Trophoblast cell (in vitro differentiated cells and primary cell): ENCODE data around the gene NDST4.
A peak's percentile ranks its signal among the peaks of the same experiment; 100 is the strongest.

Experiments
- DNase-seq, 2 donors: peaks; one replicate each; pipeline ENCODE4 v3.0.0-alpha.2; 2016
- H2AFZ ChIP-seq: 2 replicates; pipeline ENCODE4 v1.6.1; 2013; ENCODE audit warnings: low read length, moderate library complexity, mild to moderate bottlenecking; ENCODE audit not compliant: insufficient read depth, poor library complexity
- H2AK5ac ChIP-seq: 2 replicates; pipeline ENCODE4 v1.6.1; 2013; ENCODE audit warnings: mild to moderate bottlenecking, low read length
- H2BK120ac ChIP-seq: 2 replicates; pipeline ENCODE4 v1.6.1; 2013; ENCODE audit warnings: low read length, mild to moderate bottlenecking, moderate library complexity; ENCODE audit not compliant: insufficient read depth, poor library complexity
- H2BK12ac ChIP-seq: 2 replicates; pipeline ENCODE4 v1.6.1; 2013; ENCODE audit warnings: mild to moderate bottlenecking, low read length, moderate library complexity
- H2BK5ac ChIP-seq: 2 replicates; pipeline ENCODE4 v1.6.1; 2013; ENCODE audit warnings: low read length, low read depth, moderate library complexity, mild to moderate bottlenecking; ENCODE audit not compliant: poor library complexity
- H3K14ac ChIP-seq: 2 replicates; pipeline ENCODE4 v1.6.1; 2013; ENCODE audit warnings: mild to moderate bottlenecking, low read length
- H3K18ac ChIP-seq: 2 replicates; pipeline ENCODE4 v1.6.1; 2013; ENCODE audit warnings: mild to moderate bottlenecking, low read length
- H3K23ac ChIP-seq: 2 replicates; pipeline ENCODE4 v1.6.1; 2013; ENCODE audit warnings: low read length
- H3K27ac ChIP-seq: 2 replicates; pipeline ENCODE4 v1.5.1; 2013; ENCODE audit warnings: low read depth, mild to moderate bottlenecking, inconsistent platforms, low read length, moderate library complexity
- H3K27me3 ChIP-seq: 2 replicates; pipeline ENCODE4 v1.6.1; 2013; ENCODE audit warnings: inconsistent platforms, mild to moderate bottlenecking, low read length, moderate library complexity; ENCODE audit not compliant: insufficient read depth
- H3K36me3 ChIP-seq, 2 experiments: 1 replicate in 1 of 2; 2 replicates in 1 of 2; pipeline ENCODE4 v1.6.1; 2013; ENCODE audit warnings: low read length in 2 of 2, mild to moderate bottlenecking in 2 of 2, moderate library complexity in 1 of 2; ENCODE audit not compliant: insufficient read depth in 2 of 2, control insufficient read depth in 1 of 2
- H3K4ac ChIP-seq: 2 replicates; pipeline ENCODE4 v1.6.1; 2013; ENCODE audit warnings: low read depth, mild to moderate bottlenecking, low read length, moderate library complexity
- H3K4me1 ChIP-seq, 2 experiments: 1 replicate in 1 of 2; 2 replicates in 1 of 2; pipeline ENCODE4 v1.6.1; 2013; ENCODE audit warnings: low read length in 2 of 2, mild to moderate bottlenecking in 2 of 2, moderate library complexity in 1 of 2; ENCODE audit not compliant: insufficient read depth in 2 of 2, control insufficient read depth in 1 of 2
- H3K4me2 ChIP-seq: 2 replicates; pipeline ENCODE4 v1.6.1; 2013; ENCODE audit warnings: inconsistent platforms, mild to moderate bottlenecking, low read length, moderate library complexity
- H3K4me3 ChIP-seq: 2 replicates; pipeline ENCODE4 v1.5.1; 2013; ENCODE audit warnings: mild to moderate bottlenecking, low read depth, low read length, inconsistent platforms
- H3K79me1 ChIP-seq: one replicate; pipeline ENCODE4 v1.6.1; 2013; ENCODE audit warnings: low read length
- H3K79me2 ChIP-seq: 2 replicates; pipeline ENCODE4 v1.6.1; 2013; ENCODE audit warnings: low read length, mild to moderate bottlenecking; ENCODE audit not compliant: control insufficient read depth, insufficient read depth, poor library complexity
- H3K9ac ChIP-seq: 2 replicates; pipeline ENCODE4 v1.6.1; 2013; ENCODE audit warnings: mild to moderate bottlenecking, low read length
- H3K9me3 ChIP-seq: 2 replicates; pipeline ENCODE4 v1.6.1; 2013; ENCODE audit warnings: low read depth, mild to moderate bottlenecking, control low read depth, inconsistent platforms, low read length; ENCODE audit not compliant: insufficient read depth
- H4K12ac ChIP-seq: 2 replicates; pipeline ENCODE4 v1.6.1; 2013; ENCODE audit warnings: low read depth, mild to moderate bottlenecking, low read length, moderate library complexity
- H4K8ac ChIP-seq: 2 replicates; pipeline ENCODE4 v1.6.1; 2013; ENCODE audit warnings: low read depth, mild to moderate bottlenecking, low read length, moderate library complexity
- H4K91ac ChIP-seq: one replicate; pipeline ENCODE4 v1.6.1; 2013; ENCODE audit warnings: low read depth, mild to moderate bottlenecking, low read length, moderate library complexity
- WGBS: extraction: QIAGEN DNeasy Blood & Tissue Kit; methylation state at CpG from one replicate; pipeline ENCODE4 v1.1.7; 2013; ENCODE audit warnings: missing lambda C conversion rate; ENCODE audit not compliant: insufficient read length, insufficient coverage; ENCODE audit errors: extremely low coverage; 5-methylcytosine and 5-hydroxymethylcytosine counted together

NDST4 gene

DNA sequence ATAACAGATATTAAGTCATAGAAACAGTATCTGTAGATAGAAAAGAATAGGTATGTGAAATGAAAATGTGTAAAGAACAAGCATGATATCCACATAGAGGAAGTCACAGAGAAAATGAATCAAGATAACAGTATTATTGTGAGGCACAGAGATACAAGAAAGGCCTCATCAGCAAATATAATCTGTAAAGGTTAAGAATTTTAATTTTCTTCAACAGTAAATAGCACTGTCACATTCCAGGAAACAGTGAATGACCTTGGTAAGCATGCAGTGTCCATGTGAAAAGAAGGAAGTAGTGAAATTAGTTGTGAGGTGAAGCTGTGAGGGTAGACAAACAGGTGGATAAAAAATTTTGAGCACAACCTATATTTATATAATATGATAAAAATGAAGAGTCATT is 39.5 kb upstream of the NDST4 start:
- H2BK120ac ChIP-seq = no peak overlapping the region
- H3K18ac ChIP-seq = no peak overlapping the region
- H4K8ac ChIP-seq = no peak overlapping the region
- H3K79me1 ChIP-seq = no peaks in the 10 kb centered on the region
- H2BK12ac ChIP-seq = no peak overlapping the region
- H3K23ac ChIP-seq = no peak overlapping the region
- no peak overlapping the region for H3K4me2 ChIP-seq
- H3K79me2 ChIP-seq = no peaks in the 10 kb centered on the region
- no peak overlapping the region for H2BK5ac ChIP-seq
- H2AK5ac ChIP-seq = no peak overlapping the region
- H3K4me1 ChIP-seq = no peaks in the 10 kb centered on the region
- H3K9me3 ChIP-seq = no peaks in the 10 kb centered on the region
- H4K91ac ChIP-seq = no peak overlapping the region
- H3K4me3 ChIP-seq = no peak overlapping the region
- no peak overlapping the region for H3K4ac ChIP-seq
- H3K27me3 ChIP-seq = no peaks in the 10 kb centered on the region
- H3K36me3 ChIP-seq = no peaks in the 10 kb centered on the region
- no peak overlapping the region for H3K14ac ChIP-seq
- H3K9ac ChIP-seq = no peak overlapping the region
- H3K27ac ChIP-seq = no peak overlapping the region
- H2AFZ ChIP-seq = no peak overlapping the region
- H4K12ac ChIP-seq = no peak overlapping the region
- DNase-seq = no peak

- Histone ChIP-seq H2BK120ac (no peak overlapping the region), H3K23ac (no peak overlapping the region), H3K9ac (no peak overlapping the region), H2AFZ (no peak overlapping the region), H3K79me2 (no peaks in the 10 kb centered on the region), H3K4me2 (no peak overlapping the region), H3K79me1 (no peaks in the 10 kb centered on the region), H2AK5ac (no peak overlapping the region), H3K27me3 (no peaks in the 10 kb centered on the region), H3K4me1 (no peaks in the 10 kb centered on the region), H3K14ac (no peak overlapping the region), H3K4me3 (no peak overlapping the region), H4K12ac (no peak overlapping the region), H3K36me3 (no peaks in the 10 kb centered on the region), H3K27ac (no peak overlapping the region), H4K91ac (no peak overlapping the region), H4K8ac (no peak overlapping the region), H3K18ac (no peak overlapping the region), H2BK12ac (no peak overlapping the region), H3K9me3 (no peaks in the 10 kb centered on the region), H2BK5ac (no peak overlapping the region), H3K4ac (no peak overlapping the region)
- DNase-seq = no peak
- no CpG with 5 or more reads among the region's 3 CpGs for WGBS
Observed at GRCh38 chr4:115152081-115152480, 38.7 kb upstream of the NDST4 start.

DNA sequence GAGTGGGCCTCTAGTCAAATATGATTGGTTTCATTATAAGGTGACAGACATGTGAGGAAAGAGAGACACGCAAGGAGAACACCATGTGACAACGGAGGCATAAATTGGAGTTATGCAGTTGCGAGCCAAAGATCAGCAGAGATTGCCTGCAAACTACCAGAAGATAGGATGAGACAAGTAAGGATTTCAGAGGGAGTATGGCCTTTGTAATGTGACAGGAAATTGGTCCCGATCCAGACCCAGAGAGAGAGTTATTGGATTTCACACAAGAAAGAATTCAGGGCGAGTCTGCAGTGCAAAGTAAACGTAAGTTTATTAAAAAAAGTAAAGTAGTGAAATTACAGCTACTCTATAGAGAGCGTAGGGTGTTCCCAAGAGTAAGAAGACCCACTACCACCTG is 35.7 kb upstream of the NDST4 start:
- DNase-seq = no peak
- no peak overlapping the region for H2BK120ac ChIP-seq
- H4K8ac ChIP-seq = no peak overlapping the region
- H3K4me3 ChIP-seq = no peak overlapping the region
- no peaks in the 10 kb centered on the region for H3K36me3 ChIP-seq
- no peak overlapping the region for H4K91ac ChIP-seq
- no peak overlapping the region for H2BK12ac ChIP-seq
- H3K23ac ChIP-seq = peak overlapping the region; percentile 46
- H2AK5ac ChIP-seq = no peak overlapping the region
- no peaks in the 10 kb centered on the region for H3K4me1 ChIP-seq
- H3K79me1 ChIP-seq = no peaks in the 10 kb centered on the region
- H3K14ac ChIP-seq = no peak overlapping the region
- no peaks in the 10 kb centered on the region for H3K9me3 ChIP-seq
- no peaks in the 10 kb centered on the region for H3K27me3 ChIP-seq
- no peak overlapping the region for H4K12ac ChIP-seq
- H3K18ac ChIP-seq = no peak overlapping the region
- no peak overlapping the region for H2BK5ac ChIP-seq
- H3K27ac ChIP-seq = no peak overlapping the region
- no peak overlapping the region for H2AFZ ChIP-seq
- no peaks in the 10 kb centered on the region for H3K79me2 ChIP-seq
- WGBS = no CpG with 5 or more reads among the region's 7 CpGs
- no peak overlapping the region for H3K4me2 ChIP-seq
- H3K4ac ChIP-seq = no peak overlapping the region
- H3K9ac ChIP-seq = no peak overlapping the region

DNA sequence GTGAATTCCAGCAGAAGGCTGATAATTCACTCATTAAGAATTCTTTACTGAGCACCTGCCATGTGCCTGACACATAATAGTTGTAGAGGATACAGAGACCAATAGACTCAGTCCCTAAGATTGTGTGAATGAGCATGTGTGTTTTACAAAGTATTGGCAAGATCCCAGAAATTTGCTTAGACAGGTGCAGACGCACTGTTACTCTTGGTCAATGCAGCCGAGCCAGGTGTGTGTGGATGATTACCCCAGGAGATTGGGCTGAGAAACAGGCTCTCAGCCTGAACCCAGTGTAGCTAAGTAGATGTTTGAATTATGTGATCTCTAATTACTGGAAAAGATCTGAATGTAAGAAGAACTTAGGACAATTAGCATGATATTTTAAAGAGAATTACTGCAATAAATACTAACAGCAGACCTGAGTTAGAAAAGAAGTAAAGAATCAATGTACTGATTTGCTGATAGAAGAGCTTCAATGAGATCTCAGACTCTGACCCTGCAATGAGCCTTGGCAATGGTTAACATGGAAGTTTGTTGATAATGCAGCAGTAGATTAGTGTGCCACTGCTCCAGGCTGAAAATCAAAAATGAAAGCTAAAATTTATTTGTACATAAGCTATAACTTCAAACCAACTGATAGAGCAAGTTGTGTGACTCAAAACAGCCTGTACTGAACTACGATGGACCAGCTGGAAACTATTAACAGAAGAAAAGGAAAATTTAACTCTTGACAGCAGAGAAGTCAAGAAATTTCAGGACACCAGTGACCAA is 32.2 kb upstream of the NDST4 start:
- Histone ChIP-seq H4K12ac (no peak overlapping the region), H4K91ac (no peak overlapping the region), H3K4ac (no peak overlapping the region), H3K9me3 (no peaks in the 10 kb centered on the region), H3K4me2 (no peak overlapping the region), H3K9ac (no peak overlapping the region), H3K14ac (no peak overlapping the region), H2AK5ac (no peak overlapping the region), H3K23ac (no peak overlapping the region), H3K27me3 (no peaks in the 10 kb centered on the region), H3K79me1 (no peaks in the 10 kb centered on the region), H2BK5ac (no peak overlapping the region), H3K4me1 (no peaks in the 10 kb centered on the region), H3K36me3 (no peaks in the 10 kb centered on the region), H2BK12ac (no peak overlapping the region), H3K79me2 (no peaks in the 10 kb centered on the region), H3K4me3 (no peak overlapping the region), H2AFZ (no peak overlapping the region), H4K8ac (no peak overlapping the region), H3K27ac (no peak overlapping the region), H2BK120ac (no peak overlapping the region), H3K18ac (no peak overlapping the region)
- WGBS = no CpG with 5 or more reads among the region's 3 CpGs
- no peak for DNase-seq
